Stimulated activated CD4-positive, alpha-beta T cell treated with anti-CD3 and anti-CD28 coated beads, Interleukin-12 subunit alpha, Interleukin-12 subunit beta, amount 100 ng/mL, for 24 hours (primary cell): ENCODE data around the gene ADM.

Experiments used
- DNase-seq, 2 experiments: peaks; one replicate each; pipeline ENCODE4 v3.0.0-alpha.2; 2020; ENCODE audit warnings: low read depth in 2 of 2

The ADM gene

GRCh38 chr11:10328314-10329098, 23.6 kb downstream of the ADM start:
- DNase-seq = no peak

GRCh38 chr11:10329356-10329755, 24.5 kb downstream of the ADM start:
- no peak for DNase-seq

- DNase-seq = no peak
Observed at GRCh38 chr11:10329935-10330334, 25.1 kb downstream of the ADM start.

GRCh38 chr11:10331548-10332289, 26.8 kb downstream of the ADM start:
- no peak for DNase-seq

- DNase-seq = no peak
Observed at GRCh38 chr11:10333490-10333889, 28.6 kb downstream of the ADM start.

GRCh38 chr11:10338287-10338686, 33.4 kb downstream of the ADM start:
- DNase-seq = no peak

- no peak for DNase-seq
Observed at GRCh38 chr11:10348650-10349280, 43.9 kb downstream of the ADM start.

GRCh38 chr11:10349281-10349665, 44.4 kb downstream of the ADM start:
- DNase-seq = no peak

GRCh38 chr11:10349806-10350205, 44.9 kb downstream of the ADM start:
- no peak for DNase-seq

- no peak for DNase-seq
Observed at GRCh38 chr11:10350334-10350733, 45.5 kb downstream of the ADM start.

GRCh38 chr11:10351435-10351764, 46.5 kb downstream of the ADM start:
- DNase-seq = no peak

- DNase-seq = no peak
Observed at GRCh38 chr11:10351765-10352641, 47.1 kb downstream of the ADM start.

GRCh38 chr11:10352921-10353550, 48.2 kb downstream of the ADM start:
- DNase-seq = no peak

GRCh38 chr11:10354389-10354788, 49.5 kb downstream of the ADM start:
- no peak for DNase-seq

- DNase-seq = no peak
Observed at GRCh38 chr11:10355257-10355661, 50.4 kb downstream of the ADM start.

GRCh38 chr11:10356161-10356560, 51.3 kb downstream of the ADM start:
- no peak for DNase-seq
